Mesenchymal stem cell (in vitro differentiated cells and primary cell): ENCODE results near the gene GRM5.

Experiments
- DNase-seq: peaks from one replicate; pipeline ENCODE4 v3.0.0-alpha.2; 2013
- H2AFZ ChIP-seq: one replicate; pipeline ENCODE4 v1.6.1; 2013; ENCODE audit warnings: low read depth, mild to moderate bottlenecking, control low read depth, inconsistent platforms, low read length, moderate library complexity
- H2AK5ac ChIP-seq: 2 replicates; pipeline ENCODE4 v1.6.1; 2013; ENCODE audit warnings: low read length, moderate library complexity, mild to moderate bottlenecking, inconsistent platforms; ENCODE audit not compliant: severe bottlenecking
- H2BK120ac ChIP-seq: one replicate; pipeline ENCODE4 v1.6.1; 2013; ENCODE audit warnings: low read depth, mild to moderate bottlenecking, inconsistent platforms, low read length, moderate library complexity
- H2BK12ac ChIP-seq, 2 experiments: one replicate each; pipeline ENCODE4 v1.6.1; 2013; ENCODE audit warnings: inconsistent platforms in 2 of 2, low read length in 2 of 2, mild to moderate bottlenecking in 2 of 2, moderate library complexity in 2 of 2, control low read depth in 1 of 2
- H2BK15ac ChIP-seq: one replicate; pipeline ENCODE4 v1.6.1; 2013; ENCODE audit warnings: mild to moderate bottlenecking, low read depth, inconsistent platforms; ENCODE audit not compliant: poor library complexity, severe bottlenecking
- H2BK5ac ChIP-seq: 2 replicates; pipeline ENCODE4 v1.6.1; 2013; ENCODE audit warnings: low read depth, mild to moderate bottlenecking, low read length, control low read depth, inconsistent platforms; ENCODE audit not compliant: poor library complexity, severe bottlenecking
- H3K14ac ChIP-seq, 2 experiments: one replicate each; pipeline ENCODE4 v1.6.1; 2013; ENCODE audit warnings: inconsistent platforms in 2 of 2, low read length in 2 of 2, control low read depth in 1 of 2, mild to moderate bottlenecking in 1 of 2, moderate library complexity in 1 of 2
- H3K18ac ChIP-seq, 2 experiments: one replicate each; pipeline ENCODE4 v1.6.1; 2013; ENCODE audit warnings: inconsistent platforms in 2 of 2, low read length in 2 of 2, control low read depth in 1 of 2, low read depth in 1 of 2, mild to moderate bottlenecking in 1 of 2
- H3K23ac ChIP-seq, 2 experiments: one replicate each; pipeline ENCODE4 v1.6.1; 2013; ENCODE audit warnings: inconsistent platforms in 2 of 2, low read length in 2 of 2, mild to moderate bottlenecking in 2 of 2, moderate library complexity in 2 of 2, control low read depth in 1 of 2
- H3K27ac ChIP-seq: 2 replicates; pipeline ENCODE4 v1.5.1; 2013; ENCODE audit warnings: mild to moderate bottlenecking, moderate library complexity, low read length, control low read depth, inconsistent platforms; ENCODE audit not compliant: poor library complexity, severe bottlenecking
- H3K27me3 ChIP-seq, 2 experiments: 2 replicates each; pipeline versions ENCODE4 v1.6.1 to v1.7.0; 2013; ENCODE audit warnings: low read length in 2 of 2, mild to moderate bottlenecking in 2 of 2, moderate library complexity in 2 of 2, control low read depth in 1 of 2, inconsistent platforms in 1 of 2; ENCODE audit not compliant: control insufficient read depth in 1 of 2, insufficient read depth in 1 of 2
- H3K36me3 ChIP-seq, 2 experiments: 2 replicates each; pipeline versions ENCODE4 v1.6.1 to v1.7.0; 2013; ENCODE audit warnings: low read length in 2 of 2, control low read depth in 1 of 2, inconsistent platforms in 1 of 2, low read depth in 1 of 2, mild to moderate bottlenecking in 1 of 2; ENCODE audit not compliant: insufficient read depth in 2 of 2, control insufficient read depth in 1 of 2
- H3K4ac ChIP-seq, 2 experiments: one replicate each; pipeline ENCODE4 v1.6.1; 2013; ENCODE audit warnings: inconsistent platforms in 2 of 2, low read length in 2 of 2, mild to moderate bottlenecking in 2 of 2, moderate library complexity in 2 of 2, control low read depth in 1 of 2, low read depth in 1 of 2
- H3K4me1 ChIP-seq: 2 replicates; pipeline ENCODE4 v1.6.1; 2013; ENCODE audit warnings: low read depth, low read length, control low read depth; ENCODE audit not compliant: control insufficient read depth, insufficient read depth
- H3K4me2 ChIP-seq: 2 replicates; pipeline ENCODE4 v1.6.1; 2013; ENCODE audit warnings: low read length, mild to moderate bottlenecking, inconsistent platforms; ENCODE audit not compliant: poor library complexity, severe bottlenecking
- H3K4me3 ChIP-seq, 2 experiments: 2 replicates each; pipeline versions ENCODE4 v1.5.1 to v1.7.0; 2013; ENCODE audit warnings: low read length in 2 of 2, mild to moderate bottlenecking in 2 of 2, control low read depth in 1 of 2, low read depth in 1 of 2; ENCODE audit not compliant: insufficient read depth in 1 of 2
- H3K79me1 ChIP-seq: replicated peaks from 2 replicates; pipeline ENCODE4 v1.6.1; 2013; ENCODE audit warnings: mild to moderate bottlenecking, control low read depth, low read length, inconsistent platforms; ENCODE audit not compliant: poor library complexity, severe bottlenecking
- H3K9ac ChIP-seq: 2 replicates; pipeline ENCODE4 v1.7.0; 2013; ENCODE audit warnings: mild to moderate bottlenecking, low read length, moderate library complexity
- H3K9me3 ChIP-seq: 2 replicates; pipeline ENCODE4 v1.7.0; 2013; ENCODE audit warnings: mild to moderate bottlenecking, low read length; ENCODE audit not compliant: control insufficient read depth
- H4K8ac ChIP-seq: one replicate; pipeline ENCODE4 v1.6.1; 2013; ENCODE audit warnings: inconsistent platforms, mild to moderate bottlenecking, low read length, moderate library complexity
- H4K91ac ChIP-seq: one replicate; pipeline ENCODE4 v1.6.1; 2013; ENCODE audit warnings: mild to moderate bottlenecking, low read length, inconsistent platforms
- WGBS: methylation state at CpG from one replicate; pipeline ENCODE4 v1.1.7; 2013; ENCODE audit warnings: mixed read lengths; 5-methylcytosine and 5-hydroxymethylcytosine counted together

Gene GRM5

DNA sequence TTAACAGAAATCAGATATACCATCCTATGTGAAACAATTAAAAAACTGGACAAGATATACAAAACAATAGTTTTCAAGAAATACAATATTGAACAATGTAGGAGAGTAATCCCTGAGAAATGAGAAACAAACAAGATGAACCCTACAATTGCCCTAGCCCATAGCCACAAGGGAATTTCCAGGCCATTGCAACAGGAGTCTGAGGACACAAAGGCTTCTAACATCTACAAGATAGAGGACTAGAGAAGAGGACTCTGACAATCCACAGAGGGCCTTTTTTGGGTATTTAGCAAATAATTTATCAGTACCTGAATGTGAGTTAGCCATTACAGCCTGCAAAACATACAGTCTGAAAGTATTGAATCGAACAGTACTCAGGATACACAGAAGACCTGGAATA, 251.7 kb downstream of the GRM5 start:
- Histone ChIP-seq H3K4me1 (no peaks in the 10 kb centered on the region), H3K4ac (no peak overlapping the region), H2AK5ac (no peak overlapping the region), H2AFZ (no peak overlapping the region), H3K18ac (no peak overlapping the region), H3K27ac (no peak overlapping the region), H3K4me2 (no peak overlapping the region), H3K23ac (no peak overlapping the region), H3K14ac (no peak overlapping the region), H4K8ac (no peak overlapping the region), H3K27me3 (no peaks in the 10 kb centered on the region), H2BK12ac (no peak overlapping the region), H2BK5ac (no peak overlapping the region), H3K79me1 (no peaks in the 10 kb centered on the region), H2BK120ac (no peak overlapping the region), H3K4me3 (no peak overlapping the region), H4K91ac (no peak overlapping the region), H2BK15ac (no peak overlapping the region), H3K36me3 (no peaks in the 10 kb centered on the region), H3K9me3 (no peaks in the 10 kb centered on the region), H3K9ac (no peak overlapping the region)
- WGBS: no CpG with 5 or more reads among the region's 1 CpG
- no peak for DNase-seq

DNA sequence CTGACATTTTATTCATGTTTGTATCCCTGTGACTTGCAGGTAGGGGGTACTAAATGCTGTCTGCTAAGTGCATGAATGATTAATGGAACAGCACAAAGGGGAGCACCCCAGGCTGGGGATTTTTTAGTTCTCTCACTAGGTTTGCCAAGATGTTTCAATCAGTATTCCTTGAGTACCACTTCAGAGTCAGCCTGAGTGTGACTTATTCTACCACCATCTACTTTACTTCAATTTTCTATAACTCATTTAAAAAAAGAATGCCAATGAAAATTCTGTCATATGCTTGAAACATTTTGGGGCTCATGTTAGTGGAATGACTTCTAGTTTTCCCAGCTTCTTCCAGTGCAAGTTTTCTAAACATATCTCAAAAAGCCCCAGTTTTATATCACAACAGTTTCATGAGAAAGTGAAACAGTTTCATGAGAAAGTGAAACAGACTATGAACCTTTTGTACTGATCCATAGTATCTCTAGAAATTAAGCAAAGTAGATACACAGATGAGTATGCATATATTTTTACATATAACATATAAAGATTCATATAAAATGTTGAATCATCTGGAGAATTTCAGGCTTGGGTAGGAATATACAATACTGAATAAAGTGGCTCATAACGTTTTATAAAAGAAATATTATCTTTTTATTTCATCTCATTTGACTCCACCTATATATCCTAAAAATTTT, 252.4 kb downstream of the GRM5 start:
- Histone ChIP-seq H3K9ac (no peak overlapping the region), H2BK5ac (no peak overlapping the region), H4K8ac (no peak overlapping the region), H3K27me3 (no peaks in the 10 kb centered on the region), H3K9me3 (no peaks in the 10 kb centered on the region), H2AK5ac (no peak overlapping the region), H3K4me3 (no peak overlapping the region), H3K4ac (no peak overlapping the region), H3K4me2 (peak overlapping the region; percentile 6), H2AFZ (no peak overlapping the region), H3K36me3 (no peaks in the 10 kb centered on the region), H3K4me1 (no peaks in the 10 kb centered on the region), H3K79me1 (no peaks in the 10 kb centered on the region), H3K18ac (no peak overlapping the region), H2BK120ac (no peak overlapping the region), H3K27ac (no peak overlapping the region), H4K91ac (no peak overlapping the region), H3K14ac (no peak overlapping the region), H2BK15ac (no peak overlapping the region), H2BK12ac (no peak overlapping the region), H3K23ac (no peak overlapping the region)
- DNase-seq: no peak
- WGBS: no CpG with 5 or more reads among the region's 1 CpG

DNA sequence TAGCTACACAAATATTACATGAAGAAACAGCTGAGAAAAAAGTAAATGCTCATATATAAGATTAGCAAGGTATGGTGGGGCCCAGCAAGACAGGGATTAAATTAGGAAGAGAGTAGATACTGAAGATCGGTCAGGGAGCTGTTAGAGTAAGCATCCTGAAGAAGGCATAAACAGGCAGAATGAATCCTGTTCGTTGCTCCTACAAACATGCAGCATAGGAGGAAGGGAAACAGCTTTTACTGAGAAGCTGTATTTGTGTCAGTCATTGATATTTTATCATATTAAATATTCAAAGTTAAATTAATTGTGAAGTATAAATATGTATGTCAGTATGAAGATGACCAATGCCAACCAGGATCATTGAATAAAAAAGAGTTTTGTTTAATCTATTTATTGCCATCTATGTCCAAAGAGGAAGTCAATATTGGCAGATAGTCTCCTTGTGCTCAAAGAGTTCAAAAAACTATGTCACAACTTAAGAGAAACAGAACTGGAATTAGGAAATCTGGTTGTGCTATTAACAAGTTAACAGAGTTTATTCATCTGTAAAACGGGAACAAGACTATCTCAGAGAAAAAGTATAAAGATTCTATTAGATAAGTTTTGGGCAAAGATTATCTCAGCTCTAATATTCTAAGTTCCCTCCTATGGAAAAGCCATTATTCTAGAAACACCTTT, 255.2 kb downstream of the GRM5 start:
- no peaks in the 10 kb centered on the region for H3K4me1 ChIP-seq
- H2BK15ac ChIP-seq: no peak overlapping the region
- no peak overlapping the region for H3K18ac ChIP-seq
- no peaks in the 10 kb centered on the region for H3K9me3 ChIP-seq
- H3K9ac ChIP-seq: no peak overlapping the region
- H4K8ac ChIP-seq: no peak overlapping the region
- no peak overlapping the region for H4K91ac ChIP-seq
- no peak overlapping the region for H3K4me2 ChIP-seq
- H3K4ac ChIP-seq: no peak overlapping the region
- no peak overlapping the region for H3K4me3 ChIP-seq
- no peak for DNase-seq
- H3K79me1 ChIP-seq: no peaks in the 10 kb centered on the region
- H2BK12ac ChIP-seq: no peak overlapping the region
- H2BK120ac ChIP-seq: no peak overlapping the region
- H2BK5ac ChIP-seq: no peak overlapping the region
- H2AFZ ChIP-seq: no peak overlapping the region
- H3K36me3 ChIP-seq: no peaks in the 10 kb centered on the region
- 31% methylated on average over 2 of the region's 3 CpGs for WGBS
- no peak overlapping the region for H3K14ac ChIP-seq
- H3K27ac ChIP-seq: no peak overlapping the region
- no peaks in the 10 kb centered on the region for H3K27me3 ChIP-seq
- no peak overlapping the region for H3K23ac ChIP-seq
- no peak overlapping the region for H2AK5ac ChIP-seq

- Histone ChIP-seq H3K4me3 (no peak overlapping the region), H2AK5ac (no peak overlapping the region), H2BK120ac (no peak overlapping the region), H4K8ac (no peak overlapping the region), H3K27me3 (no peaks in the 10 kb centered on the region), H3K4ac (no peak overlapping the region), H3K9ac (no peak overlapping the region), H4K91ac (no peak overlapping the region), H3K27ac (no peak overlapping the region), H3K9me3 (no peaks in the 10 kb centered on the region), H3K14ac (no peak overlapping the region), H2BK5ac (no peak overlapping the region), H2BK12ac (no peak overlapping the region), H3K79me1 (no peaks in the 10 kb centered on the region), H3K18ac (no peak overlapping the region), H2AFZ (no peak overlapping the region), H2BK15ac (no peak overlapping the region), H3K4me1 (no peaks in the 10 kb centered on the region), H3K23ac (no peak overlapping the region), H3K36me3 (no peaks in the 10 kb centered on the region), H3K4me2 (no peak overlapping the region)
- no CpG with 5 or more reads among the region's 1 CpG for WGBS
- no peak for DNase-seq
Observed at GRCh38 chr11:88809126-88809525, 256.7 kb downstream of the GRM5 start.
